Measurements from ENCODE around the gene GREB1L.

Gene GREB1L

GRCh38 chr18:21261352-21261751, 19.3 kb downstream of the GREB1L start:
- Histone ChIP-seq H3K9me3 (ENCODE audit: low read length) (no peaks in the 10 kb centered on the region), H3K36me3 (ENCODE audit: insufficient read depth, low read length) (no peaks in the 10 kb centered on the region), H3K4me1 (ENCODE audit: insufficient read depth, low read length, severe bottlenecking) (no peaks in the 10 kb centered on the region), H3F3A (ENCODE audit: insufficient read depth, low read length) (no peaks in the 10 kb centered on the region), H3K79me2 (ENCODE audit: insufficient read depth, low read length) (no peaks in the 10 kb centered on the region), H3K9ac (ENCODE audit: low read length) (no peak overlapping the region), H4K20me1 (ENCODE audit: insufficient read depth, low read length) (no peaks in the 10 kb centered on the region), H3K4me2 (ENCODE audit: low read length) (no peak overlapping the region), H3K27me3 (ENCODE audit: insufficient read depth, low read length) (no peaks in the 10 kb centered on the region), H2AFZ (ENCODE audit: low read length) (no peak overlapping the region), H3K27ac (ENCODE audit: low read depth, low read length, poor library complexity, severe bottlenecking) (no peak overlapping the region), H3K9me2 (ENCODE audit: low read depth, low read length) (no peaks in the 10 kb centered on the region), H3K4me3 (ENCODE audit: low read depth, low read length, poor library complexity, severe bottlenecking) (no peak overlapping the region)
- TF ChIP-seq EZH2 (IDR thresholded peaks at IDR 0.05; ENCODE audit: borderline replicate concordance, low read length) (no peak), CTCF (IDR thresholded peaks at IDR 0.05; ENCODE audit: low read length) (no peak)

GRCh38 chr18:21262244-21262643, 20.2 kb downstream of the GREB1L start:
- Histone ChIP-seq H3K79me2 (ENCODE audit: insufficient read depth, low read length) (no peaks in the 10 kb centered on the region), H3K36me3 (ENCODE audit: insufficient read depth, low read length) (no peaks in the 10 kb centered on the region), H3K9ac (ENCODE audit: low read length) (no peak overlapping the region), H3K4me1 (ENCODE audit: insufficient read depth, low read length, severe bottlenecking) (no peaks in the 10 kb centered on the region), H3F3A (ENCODE audit: insufficient read depth, low read length) (no peaks in the 10 kb centered on the region), H3K9me2 (ENCODE audit: low read depth, low read length) (no peaks in the 10 kb centered on the region), H2AFZ (ENCODE audit: low read length) (no peak overlapping the region), H3K27me3 (ENCODE audit: insufficient read depth, low read length) (no peaks in the 10 kb centered on the region), H3K4me3 (ENCODE audit: low read depth, low read length, poor library complexity, severe bottlenecking) (no peak overlapping the region), H3K9me3 (ENCODE audit: low read length) (no peaks in the 10 kb centered on the region), H4K20me1 (ENCODE audit: insufficient read depth, low read length) (no peaks in the 10 kb centered on the region), H3K4me2 (ENCODE audit: low read length) (no peak overlapping the region), H3K27ac (ENCODE audit: low read depth, low read length, poor library complexity, severe bottlenecking) (no peak overlapping the region)
- no peak for TF ChIP-seq EZH2 (IDR thresholded peaks at IDR 0.05; ENCODE audit: borderline replicate concordance, low read length)
- no peak for TF ChIP-seq CTCF (IDR thresholded peaks at IDR 0.05; ENCODE audit: low read length)

GRCh38 chr18:21262979-21263378, 20.9 kb downstream of the GREB1L start:
- Histone ChIP-seq H3K9me3 (ENCODE audit: low read length) (no peaks in the 10 kb centered on the region), H3K79me2 (ENCODE audit: insufficient read depth, low read length) (no peaks in the 10 kb centered on the region), H3K36me3 (ENCODE audit: insufficient read depth, low read length) (no peaks in the 10 kb centered on the region), H3K4me2 (ENCODE audit: low read length) (no peak overlapping the region), H2AFZ (ENCODE audit: low read length) (no peak overlapping the region), H3K4me1 (ENCODE audit: insufficient read depth, low read length, severe bottlenecking) (no peaks in the 10 kb centered on the region), H3K27me3 (ENCODE audit: insufficient read depth, low read length) (no peaks in the 10 kb centered on the region), H4K20me1 (ENCODE audit: insufficient read depth, low read length) (no peaks in the 10 kb centered on the region), H3K4me3 (ENCODE audit: low read depth, low read length, poor library complexity, severe bottlenecking) (no peak overlapping the region), H3K9me2 (ENCODE audit: low read depth, low read length) (no peaks in the 10 kb centered on the region), H3K9ac (ENCODE audit: low read length) (no peak overlapping the region), H3K27ac (ENCODE audit: low read depth, low read length, poor library complexity, severe bottlenecking) (no peak overlapping the region), H3F3A (ENCODE audit: insufficient read depth, low read length) (no peaks in the 10 kb centered on the region)
- no peak for TF ChIP-seq CTCF (IDR thresholded peaks at IDR 0.05; ENCODE audit: low read length)
- no peak for TF ChIP-seq EZH2 (IDR thresholded peaks at IDR 0.05; ENCODE audit: borderline replicate concordance, low read length)
